Vagina (tissue), 2 donors: ENCODE data around the gene SET. TPM values are rescaled to one million over a fixed set of nuclear protein-coding genes. Genes with fewer than 3 reads are reported as not detected.

Experiments
- DNase-seq, 2 donors: peaks; one replicate each; pipeline ENCODE4 v3.0.0-alpha.2; 2017; ENCODE audit errors: extremely low spot score in 2 of 2
- H3K27ac ChIP-seq: fragments of 200-600 bp; sonication (generic); one replicate; pipeline ENCODE4 v1.5.1; 2019
- H3K27me3 ChIP-seq: fragments of 200-600 bp; sonication (generic); one replicate; pipeline ENCODE4 v1.5.1; 2019
- H3K36me3 ChIP-seq, 2 donors: fragments of 200-600 bp; sonication (generic); one replicate each; pipeline ENCODE4 v1.5.1; 2017 to 2019
- H3K4me1 ChIP-seq: fragments of 200-600 bp; sonication (generic); one replicate; pipeline ENCODE4 v1.5.1; 2019
- H3K4me3 ChIP-seq, 2 donors: fragments of 200-600 bp; sonication (generic); 1 replicate in 1 of 2; 2 replicates in 1 of 2; pipeline ENCODE4 v1.5.1; 2016 to 2019
- H3K9me3 ChIP-seq: fragments of 200-600 bp; sonication (generic); one replicate; pipeline ENCODE4 v1.5.1; 2019
- POLR2A ChIP-seq, 2 donors: fragments of 450-650 bp; IDR thresholded peaks; one replicate each; pipeline ENCODE4 v1.6.1; 2017; ENCODE audit warnings: antibody characterized with exemption in 2 of 2, mild to moderate bottlenecking in 2 of 2, moderate library complexity in 2 of 2
- POLR2AphosphoS5 ChIP-seq, 2 donors: sonication (generic); formaldehyde crosslinking; IDR thresholded peaks; one replicate each; pipeline ENCODE4 v1.9.0; 2017; ENCODE audit warnings: antibody characterized with exemption in 2 of 2, mild to moderate bottlenecking in 2 of 2, low read depth in 1 of 2; ENCODE audit not compliant: insufficient read depth in 1 of 2
- intact Hi-C: fragments of 100-400 bp; cut with DNase I; formaldehyde crosslinking; loops from one replicate; pipeline ENCODE4 v1.15.1; 2023
- total RNA-seq: library from RNA; depleted of rRNA; stranded (reverse); fragments of >200 nt; gene quantifications from one replicate; pipeline ENCODE4 v1.2.3, GENCODE V29; 2016
- TF ChIP-seq, protein P1 (sequence below), 3 experiments: fragments of 450-650 bp in 2 of 3; fragments of 200-600 bp in 1 of 3; sonication (generic) in 1 of 3; IDR thresholded peaks; one replicate each; pipeline ENCODE4 v1.5.1; 2017 to 2019; ENCODE audit warnings: antibody characterized with exemption in 3 of 3, mild to moderate bottlenecking in 2 of 3, moderate library complexity in 2 of 3

The SET gene
- total RNA-seq, 1 donor from 2014 or later, result 137 TPM

DNA sequence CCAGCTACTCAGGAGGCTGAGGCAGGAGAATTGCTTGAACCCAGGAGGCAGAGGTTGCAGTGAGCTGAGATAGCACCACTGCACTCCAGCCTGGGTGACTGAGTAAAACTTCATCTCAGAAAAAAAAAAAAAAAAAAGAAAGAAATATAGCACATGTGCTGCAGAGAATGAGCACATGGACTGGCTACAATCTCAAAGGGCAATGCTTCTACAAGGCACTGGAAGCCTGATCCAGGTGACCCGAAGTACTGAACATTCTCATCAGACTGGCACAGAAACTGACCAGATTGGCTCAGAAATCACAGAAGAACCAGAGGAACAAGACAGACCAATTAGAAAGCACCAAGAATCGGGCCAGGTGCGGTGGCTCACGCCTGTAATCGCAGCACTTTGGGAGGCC, 37.2 kb upstream of the SET start:
- no peak for DNase-seq
- Histone ChIP-seq H3K9me3 (no peaks in the 10 kb centered on the region), H3K27me3 (no peaks in the 10 kb centered on the region), H3K27ac (no peak overlapping the region), H3K4me3 (no peak overlapping the region), H3K4me1 (peaks cover 8% of the 10 kb centered on the region), H3K36me3 (no peaks in the 10 kb centered on the region)
- intact Hi-C loops, result no loop called here
- no peak for TF ChIP-seq POLR2AphosphoS5 (IDR thresholded peaks at IDR 0.05; ENCODE audit: insufficient read depth in 1 of 2, low read depth in 1 of 2)
- TF ChIP-seq, protein P1, sequence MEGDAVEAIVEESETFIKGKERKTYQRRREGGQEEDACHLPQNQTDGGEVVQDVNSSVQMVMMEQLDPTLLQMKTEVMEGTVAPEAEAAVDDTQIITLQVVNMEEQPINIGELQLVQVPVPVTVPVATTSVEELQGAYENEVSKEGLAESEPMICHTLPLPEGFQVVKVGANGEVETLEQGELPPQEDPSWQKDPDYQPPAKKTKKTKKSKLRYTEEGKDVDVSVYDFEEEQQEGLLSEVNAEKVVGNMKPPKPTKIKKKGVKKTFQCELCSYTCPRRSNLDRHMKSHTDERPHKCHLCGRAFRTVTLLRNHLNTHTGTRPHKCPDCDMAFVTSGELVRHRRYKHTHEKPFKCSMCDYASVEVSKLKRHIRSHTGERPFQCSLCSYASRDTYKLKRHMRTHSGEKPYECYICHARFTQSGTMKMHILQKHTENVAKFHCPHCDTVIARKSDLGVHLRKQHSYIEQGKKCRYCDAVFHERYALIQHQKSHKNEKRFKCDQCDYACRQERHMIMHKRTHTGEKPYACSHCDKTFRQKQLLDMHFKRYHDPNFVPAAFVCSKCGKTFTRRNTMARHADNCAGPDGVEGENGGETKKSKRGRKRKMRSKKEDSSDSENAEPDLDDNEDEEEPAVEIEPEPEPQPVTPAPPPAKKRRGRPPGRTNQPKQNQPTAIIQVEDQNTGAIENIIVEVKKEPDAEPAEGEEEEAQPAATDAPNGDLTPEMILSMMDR (IDR thresholded peaks at IDR 0.05), result no peak

DNA sequence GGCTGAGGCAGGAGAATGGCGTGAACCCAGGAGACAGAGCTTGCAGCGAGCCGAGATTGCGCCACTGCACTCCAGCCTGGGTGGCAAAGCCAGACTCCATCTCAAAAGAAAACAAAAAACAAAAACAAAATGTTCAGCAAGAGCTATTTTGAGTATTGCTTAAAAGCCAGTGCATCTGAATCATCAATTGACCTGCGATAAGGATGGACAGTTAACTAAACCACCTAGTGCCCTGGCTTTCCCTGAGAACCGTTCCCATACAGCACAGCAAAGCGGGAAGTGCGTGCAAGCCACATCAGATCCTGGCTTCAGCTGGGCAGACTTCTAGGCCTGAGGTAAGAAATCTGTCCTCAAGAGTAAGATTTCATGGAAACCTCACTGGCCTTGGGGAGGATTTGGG, 35.1 kb upstream of the SET start:
- no peak for DNase-seq
- Histone ChIP-seq H3K4me1 (peaks cover 8% of the 10 kb centered on the region), H3K9me3 (no peaks in the 10 kb centered on the region), H3K4me3 (no peak overlapping the region), H3K27me3 (no peaks in the 10 kb centered on the region), H3K36me3 (no peaks in the 10 kb centered on the region), H3K27ac (no peak overlapping the region)
- intact Hi-C loops, result no loop called here
- TF ChIP-seq, protein P1 (IDR thresholded peaks at IDR 0.05), result no peak
- no peak for TF ChIP-seq POLR2AphosphoS5 (IDR thresholded peaks at IDR 0.05; ENCODE audit: insufficient read depth in 1 of 2, low read depth in 1 of 2)
- no peak for TF ChIP-seq POLR2A (IDR thresholded peaks at IDR 0.05)

DNA sequence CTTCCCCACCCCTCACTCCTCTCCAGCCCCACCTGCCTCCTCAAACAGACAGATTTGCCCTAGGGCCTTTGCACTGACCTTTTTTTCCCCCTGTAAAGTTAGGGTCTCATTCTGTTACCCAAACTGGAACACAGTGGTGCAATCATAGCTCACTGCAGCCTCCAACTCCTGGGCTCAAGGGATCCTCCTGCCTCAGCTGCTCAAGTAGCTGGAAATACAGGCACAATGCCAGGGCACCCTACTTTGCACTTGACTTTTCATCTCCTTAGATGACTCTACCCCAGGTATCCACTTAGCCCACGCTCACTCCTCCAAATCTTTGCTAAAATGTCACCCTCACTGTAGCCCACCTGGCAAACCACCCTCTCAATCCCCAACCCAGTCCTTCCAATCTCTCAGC, 34.5 kb upstream of the SET start:
- intact Hi-C loops, result no loop called here
- Histone ChIP-seq H3K9me3 (no peaks in the 10 kb centered on the region), H3K4me1 (peaks cover 8% of the 10 kb centered on the region), H3K27me3 (no peaks in the 10 kb centered on the region), H3K36me3 (no peaks in the 10 kb centered on the region), H3K27ac (no peak overlapping the region), H3K4me3 (no peak overlapping the region)
- no peak for DNase-seq
- TF ChIP-seq POLR2A (IDR thresholded peaks at IDR 0.05) (no peak), POLR2AphosphoS5 (IDR thresholded peaks at IDR 0.05; ENCODE audit: insufficient read depth in 1 of 2, low read depth in 1 of 2) (no peak)
- TF ChIP-seq, protein P1 (IDR thresholded peaks at IDR 0.05), result no peak

DNA sequence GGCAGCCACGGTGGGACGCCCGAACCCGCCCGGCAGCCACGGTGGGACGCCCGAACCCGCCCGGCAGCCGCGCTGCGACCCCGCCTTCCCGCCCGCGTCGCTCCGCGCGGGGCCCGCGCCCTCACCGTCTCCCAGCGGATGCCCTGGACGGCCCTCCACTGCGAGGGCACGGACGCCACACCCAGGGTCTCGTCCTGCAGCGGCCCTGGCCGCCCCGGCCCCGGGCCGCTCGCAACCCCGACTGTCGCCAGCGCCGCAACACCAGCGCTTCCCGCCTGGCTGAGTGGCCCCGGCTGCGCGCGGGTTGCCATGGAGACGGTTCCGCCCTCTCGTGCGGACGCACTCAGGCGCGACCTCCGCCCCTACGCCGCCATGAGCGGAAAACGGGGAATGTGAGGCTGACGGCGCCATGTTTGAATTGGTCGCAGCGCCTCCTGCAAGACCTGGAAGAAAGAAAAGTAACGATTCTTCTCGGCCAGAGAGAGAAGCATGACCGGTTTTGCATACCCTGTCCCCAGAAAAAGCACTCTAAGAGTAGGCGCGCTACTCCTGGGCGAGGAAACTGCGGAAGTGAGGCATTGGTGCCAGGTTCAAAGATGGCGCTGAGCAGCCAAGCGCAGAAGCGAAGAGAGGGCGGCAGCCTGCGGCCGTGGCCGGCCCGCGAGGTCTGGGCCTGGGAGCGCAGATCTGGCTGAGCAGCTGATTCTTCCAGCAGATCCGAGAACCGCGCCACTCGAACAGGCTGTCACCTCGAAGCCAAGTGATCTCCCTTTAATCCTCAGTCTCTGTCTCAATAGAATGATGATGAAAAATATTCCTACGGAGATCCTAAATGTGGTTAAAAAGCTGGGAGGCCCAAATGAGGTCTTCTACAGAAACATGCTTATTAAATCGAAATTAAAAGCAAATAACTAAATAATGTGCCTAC, 32.3 kb upstream of the SET start, which contains the start of gene DYNC2I2:
Gene DYNC2I2 (minus strand): TSS at position 432 of the 928 bp plus-strand sequence. CDS start 121 bp downstream, at position 311.
- H3K27ac ChIP-seq, result peak within 1 kb of the TSS; percentile 98
- peak within 1 kb of the TSS; percentile 72 to 95 for H3K4me3 ChIP-seq
- no peak for DNase-seq
- H3K9me3 ChIP-seq, result no peaks in the 10 kb centered on the region
- TF ChIP-seq, protein P1 (IDR thresholded peaks at IDR 0.05), result no peak
- TF ChIP-seq POLR2A (IDR thresholded peaks at IDR 0.05) (peak in 1 of 2 donors; percentile 43), POLR2AphosphoS5 (IDR thresholded peaks at IDR 0.05; ENCODE audit: insufficient read depth in 1 of 2, low read depth in 1 of 2) (peak; percentile 89 to 95)
- H3K27me3 ChIP-seq, result no peaks in the 10 kb centered on the region
- peaks cover 8% of the 10 kb centered on the region for H3K4me1 ChIP-seq
- intact Hi-C loops, result loop anchor here (1.0 kb wide), 1 partner anchor 17 kb away; no protein-coding TSS in a partner anchor
- H3K36me3 ChIP-seq, result no peaks in the 10 kb centered on the region

DNA sequence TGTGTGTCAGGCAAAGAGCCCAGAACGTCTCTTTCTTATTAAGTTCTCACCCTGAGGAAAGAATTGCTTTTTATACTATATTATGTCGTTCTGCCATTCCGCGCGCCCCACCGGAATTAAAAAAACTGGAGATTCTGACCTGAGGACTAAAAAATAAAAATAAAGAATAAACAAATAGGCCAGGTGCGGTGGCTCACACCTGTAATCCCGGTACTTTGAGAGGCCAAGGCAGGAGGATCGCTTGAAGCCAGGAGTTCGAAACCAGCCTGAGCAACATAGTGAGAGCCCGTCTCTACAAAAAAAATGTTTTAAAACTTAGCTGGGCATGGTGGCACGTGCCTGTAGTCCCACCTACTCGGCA, 31.7 kb upstream of the SET start:
- no peak for DNase-seq
- intact Hi-C loops, result no loop called here
- no peak for TF ChIP-seq POLR2AphosphoS5 (IDR thresholded peaks at IDR 0.05; ENCODE audit: insufficient read depth in 1 of 2, low read depth in 1 of 2)
- TF ChIP-seq POLR2A (IDR thresholded peaks at IDR 0.05), result no peak
- TF ChIP-seq, protein P1 (IDR thresholded peaks at IDR 0.05), result no peak

More for the DNA sequence above, 31.7 kb upstream of the SET start:
- H3K36me3 ChIP-seq, result no peaks in the 10 kb centered on the region
- H3K4me1 ChIP-seq, result peaks cover 8% of the 10 kb centered on the region
- peak overlapping the region; percentile 98 for H3K27ac ChIP-seq
- H3K27me3 ChIP-seq, result no peaks in the 10 kb centered on the region
- peak overlapping the region; percentile 72 to 95 for H3K4me3 ChIP-seq
- no peaks in the 10 kb centered on the region for H3K9me3 ChIP-seq
